ENCODE data around the gene OR9I1.

DNA sequence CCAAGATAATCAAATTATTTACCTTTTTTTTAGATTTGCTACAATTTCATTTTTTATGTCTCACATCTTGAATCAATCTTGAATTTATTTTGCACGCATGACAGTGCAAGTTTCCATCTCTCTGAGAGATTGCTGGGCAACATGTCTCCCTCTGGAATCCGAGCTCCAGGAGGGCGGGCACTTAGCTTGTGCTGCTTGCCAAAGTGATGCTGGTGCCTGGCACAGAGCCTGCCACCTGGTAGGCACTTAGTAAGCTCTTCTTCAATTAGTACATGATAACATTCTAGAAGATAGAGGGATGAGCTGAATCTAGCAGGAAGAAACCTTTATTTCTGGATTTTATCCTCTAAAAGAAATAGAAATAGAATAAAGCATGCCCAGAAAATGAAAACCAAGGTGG is 27.5 kb upstream of the OR9I1 start:
- TF ChIP-seq, protein P1, sequence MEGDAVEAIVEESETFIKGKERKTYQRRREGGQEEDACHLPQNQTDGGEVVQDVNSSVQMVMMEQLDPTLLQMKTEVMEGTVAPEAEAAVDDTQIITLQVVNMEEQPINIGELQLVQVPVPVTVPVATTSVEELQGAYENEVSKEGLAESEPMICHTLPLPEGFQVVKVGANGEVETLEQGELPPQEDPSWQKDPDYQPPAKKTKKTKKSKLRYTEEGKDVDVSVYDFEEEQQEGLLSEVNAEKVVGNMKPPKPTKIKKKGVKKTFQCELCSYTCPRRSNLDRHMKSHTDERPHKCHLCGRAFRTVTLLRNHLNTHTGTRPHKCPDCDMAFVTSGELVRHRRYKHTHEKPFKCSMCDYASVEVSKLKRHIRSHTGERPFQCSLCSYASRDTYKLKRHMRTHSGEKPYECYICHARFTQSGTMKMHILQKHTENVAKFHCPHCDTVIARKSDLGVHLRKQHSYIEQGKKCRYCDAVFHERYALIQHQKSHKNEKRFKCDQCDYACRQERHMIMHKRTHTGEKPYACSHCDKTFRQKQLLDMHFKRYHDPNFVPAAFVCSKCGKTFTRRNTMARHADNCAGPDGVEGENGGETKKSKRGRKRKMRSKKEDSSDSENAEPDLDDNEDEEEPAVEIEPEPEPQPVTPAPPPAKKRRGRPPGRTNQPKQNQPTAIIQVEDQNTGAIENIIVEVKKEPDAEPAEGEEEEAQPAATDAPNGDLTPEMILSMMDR (IDR thresholded peaks at IDR 0.05 in 4 of 5, conservative IDR thresholded peaks at IDR 0.05 in 1 of 5), result no peak
- TF ChIP-seq POLR2A (IDR thresholded peaks at IDR 0.05), result no peak

Measured in gastrocnemius medialis (tissue), 4 donors.